Ishikawa (cell line): ENCODE results near the gene GCG.

Experiments
- CEBPB ChIP-seq: IDR thresholded peaks from 2 replicates; pipeline ENCODE4 v1.6.1; 2012
- CREB1 ChIP-seq: IDR thresholded peaks from 2 replicates; pipeline ENCODE4 v1.6.1; 2012; ENCODE audit warnings: low read depth
- EGR1 ChIP-seq: IDR thresholded peaks from 2 replicates; pipeline ENCODE4 v1.6.1; 2012
- EP300 ChIP-seq: IDR thresholded peaks from 2 replicates; pipeline ENCODE4 v1.6.1; 2012; ENCODE audit warnings: borderline replicate concordance
- FOXM1 ChIP-seq: IDR thresholded peaks from 2 replicates; pipeline ENCODE4 v1.6.1; 2012; ENCODE audit warnings: low read depth, borderline replicate concordance
- NFIC ChIP-seq: IDR thresholded peaks from 2 replicates; pipeline ENCODE4 v1.6.1; 2012
- RAD21 ChIP-seq: IDR thresholded peaks from 2 replicates; pipeline ENCODE4 v1.6.1; 2012; ENCODE audit warnings: low read depth
- TAF1 ChIP-seq: IDR thresholded peaks from 2 replicates; pipeline ENCODE4 v1.6.1; 2012; ENCODE audit warnings: low read depth, mild to moderate bottlenecking
- TCF12 ChIP-seq: IDR thresholded peaks from 2 replicates; pipeline ENCODE4 v1.6.1; 2012; ENCODE audit warnings: low read depth
- TEAD4 ChIP-seq: IDR thresholded peaks from 2 replicates; pipeline ENCODE4 v1.6.1; 2012
- YY1 ChIP-seq: IDR thresholded peaks from 2 replicates; pipeline ENCODE4 v1.6.1; 2012; ENCODE audit warnings: low read depth
- ZBTB7A ChIP-seq: IDR thresholded peaks from 2 replicates; pipeline ENCODE4 v1.6.1; 2012; ENCODE audit warnings: low read depth
- TF ChIP-seq, protein P1 (sequence below): IDR thresholded peaks from 2 replicates; pipeline ENCODE4 v1.6.1; 2012
- TF ChIP-seq, protein P2 (sequence below): IDR thresholded peaks from 2 replicates; pipeline ENCODE4 v1.6.1; 2012; ENCODE audit warnings: low read depth, mild to moderate bottlenecking
- TF ChIP-seq, protein P3 (sequence below): IDR thresholded peaks from 2 replicates; pipeline ENCODE4 v1.6.1; 2012

Gene GCG

DNA sequence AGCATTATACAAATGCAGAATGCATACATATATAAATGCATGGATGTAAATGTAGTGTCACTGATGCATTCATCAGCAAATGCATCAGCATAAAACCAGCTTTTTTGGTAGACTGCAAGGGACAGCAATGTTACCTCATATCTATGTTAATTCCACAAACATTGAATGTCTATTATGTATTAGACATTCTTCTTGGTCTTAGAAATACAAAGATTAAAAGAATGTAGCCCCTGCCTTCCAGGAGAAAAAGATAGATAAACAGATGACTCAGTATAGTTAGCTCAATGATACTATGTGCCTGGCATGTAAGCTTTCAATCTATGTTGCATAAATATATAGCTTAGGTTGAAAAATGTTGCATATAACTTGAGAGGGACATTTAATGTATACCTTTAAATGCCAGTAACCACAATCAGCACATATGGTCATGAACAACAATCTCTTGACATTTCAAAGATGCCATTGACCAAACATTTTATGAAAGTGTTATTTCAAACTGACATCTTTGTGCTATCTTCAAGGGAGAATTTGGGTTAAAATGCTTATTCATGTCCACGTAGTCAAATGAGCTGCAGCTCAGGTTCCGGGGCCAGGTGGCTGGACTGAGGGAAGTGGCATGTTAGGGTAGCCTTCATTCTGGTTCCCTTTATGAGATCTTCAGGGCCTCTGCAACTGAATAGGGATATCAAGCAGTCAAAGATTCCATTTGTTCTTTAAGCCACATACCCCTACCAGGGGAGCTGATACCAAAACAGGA lies 45.2 kb upstream of the GCG start:
- TF ChIP-seq CREB1 (no peak), ZBTB7A (no peak), CEBPB (no peak), TEAD4 (no peak), RAD21 (no peak), TCF12 (no peak), NFIC (no peak), YY1 (no peak), FOXM1 (no peak), EGR1 (no peak), EP300 (no peak), TAF1 (no peak)
- TF ChIP-seq, protein P1, sequence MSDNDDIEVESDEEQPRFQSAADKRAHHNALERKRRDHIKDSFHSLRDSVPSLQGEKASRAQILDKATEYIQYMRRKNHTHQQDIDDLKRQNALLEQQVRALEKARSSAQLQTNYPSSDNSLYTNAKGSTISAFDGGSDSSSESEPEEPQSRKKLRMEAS: no peak
- TF ChIP-seq, protein P2, sequence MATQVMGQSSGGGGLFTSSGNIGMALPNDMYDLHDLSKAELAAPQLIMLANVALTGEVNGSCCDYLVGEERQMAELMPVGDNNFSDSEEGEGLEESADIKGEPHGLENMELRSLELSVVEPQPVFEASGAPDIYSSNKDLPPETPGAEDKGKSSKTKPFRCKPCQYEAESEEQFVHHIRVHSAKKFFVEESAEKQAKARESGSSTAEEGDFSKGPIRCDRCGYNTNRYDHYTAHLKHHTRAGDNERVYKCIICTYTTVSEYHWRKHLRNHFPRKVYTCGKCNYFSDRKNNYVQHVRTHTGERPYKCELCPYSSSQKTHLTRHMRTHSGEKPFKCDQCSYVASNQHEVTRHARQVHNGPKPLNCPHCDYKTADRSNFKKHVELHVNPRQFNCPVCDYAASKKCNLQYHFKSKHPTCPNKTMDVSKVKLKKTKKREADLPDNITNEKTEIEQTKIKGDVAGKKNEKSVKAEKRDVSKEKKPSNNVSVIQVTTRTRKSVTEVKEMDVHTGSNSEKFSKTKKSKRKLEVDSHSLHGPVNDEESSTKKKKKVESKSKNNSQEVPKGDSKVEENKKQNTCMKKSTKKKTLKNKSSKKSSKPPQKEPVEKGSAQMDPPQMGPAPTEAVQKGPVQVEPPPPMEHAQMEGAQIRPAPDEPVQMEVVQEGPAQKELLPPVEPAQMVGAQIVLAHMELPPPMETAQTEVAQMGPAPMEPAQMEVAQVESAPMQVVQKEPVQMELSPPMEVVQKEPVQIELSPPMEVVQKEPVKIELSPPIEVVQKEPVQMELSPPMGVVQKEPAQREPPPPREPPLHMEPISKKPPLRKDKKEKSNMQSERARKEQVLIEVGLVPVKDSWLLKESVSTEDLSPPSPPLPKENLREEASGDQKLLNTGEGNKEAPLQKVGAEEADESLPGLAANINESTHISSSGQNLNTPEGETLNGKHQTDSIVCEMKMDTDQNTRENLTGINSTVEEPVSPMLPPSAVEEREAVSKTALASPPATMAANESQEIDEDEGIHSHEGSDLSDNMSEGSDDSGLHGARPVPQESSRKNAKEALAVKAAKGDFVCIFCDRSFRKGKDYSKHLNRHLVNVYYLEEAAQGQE: no peak
- TF ChIP-seq, protein P3, sequence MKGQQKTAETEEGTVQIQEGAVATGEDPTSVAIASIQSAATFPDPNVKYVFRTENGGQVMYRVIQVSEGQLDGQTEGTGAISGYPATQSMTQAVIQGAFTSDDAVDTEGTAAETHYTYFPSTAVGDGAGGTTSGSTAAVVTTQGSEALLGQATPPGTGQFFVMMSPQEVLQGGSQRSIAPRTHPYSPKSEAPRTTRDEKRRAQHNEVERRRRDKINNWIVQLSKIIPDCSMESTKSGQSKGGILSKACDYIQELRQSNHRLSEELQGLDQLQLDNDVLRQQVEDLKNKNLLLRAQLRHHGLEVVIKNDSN: no peak

DNA sequence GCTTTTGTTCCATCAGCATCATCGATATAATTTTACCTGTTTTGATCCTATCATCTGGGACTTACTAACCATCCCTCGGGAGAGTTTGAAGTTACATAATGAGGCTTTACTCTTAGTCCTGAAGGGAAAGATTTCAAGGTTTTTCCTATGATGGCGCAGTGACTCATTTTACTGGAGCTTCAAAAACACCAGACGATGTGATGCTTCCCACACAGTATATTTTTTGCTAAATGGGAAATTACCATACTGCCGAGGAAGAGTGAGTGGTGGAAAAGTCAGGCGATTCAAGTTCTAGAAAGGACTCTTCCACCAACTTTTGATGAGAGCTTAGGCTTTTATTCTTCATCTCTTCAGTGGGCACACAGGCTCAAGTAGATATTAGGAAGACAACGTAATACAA lies 44.6 kb upstream of the GCG start:
- TF ChIP-seq, protein P1: no peak
- no peak for TF ChIP-seq FOXM1
- no peak for TF ChIP-seq CEBPB
- no peak for TF ChIP-seq RAD21
- no peak for TF ChIP-seq ZBTB7A
- TF ChIP-seq, protein P3: no peak
- no peak for TF ChIP-seq TAF1
- no peak for TF ChIP-seq EP300
- TF ChIP-seq, protein P2: no peak
- no peak for TF ChIP-seq EGR1
- TF ChIP-seq CREB1: no peak
- no peak for TF ChIP-seq TEAD4
- no peak for TF ChIP-seq NFIC

DNA sequence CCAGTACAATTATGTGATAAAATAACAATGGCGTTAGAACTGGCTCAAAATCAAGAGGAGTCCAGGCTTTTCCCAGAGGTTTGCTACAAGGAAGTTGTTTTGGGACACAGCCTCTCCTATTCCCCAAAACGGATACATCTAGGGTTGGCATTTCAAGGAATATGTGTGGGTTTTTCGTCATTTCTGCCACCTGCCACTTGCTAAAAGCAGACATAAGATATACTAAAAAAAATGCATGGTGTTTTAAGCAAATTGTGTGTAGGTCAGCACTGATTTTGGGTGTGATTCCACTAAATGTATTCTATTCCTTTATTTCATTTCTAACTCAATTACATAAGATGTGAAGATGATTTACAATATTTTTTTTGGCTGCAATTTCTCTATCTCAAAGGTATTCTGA lies 36.4 kb upstream of the GCG start:
- TF ChIP-seq CREB1 (no peak), TCF12 (no peak), FOXM1 (no peak), TEAD4 (no peak), NFIC (no peak), EP300 (no peak), RAD21 (no peak), ZBTB7A (no peak), TAF1 (no peak), YY1 (no peak), CEBPB (no peak), EGR1 (no peak)
- TF ChIP-seq, protein P1: no peak
- TF ChIP-seq, protein P3: no peak
- TF ChIP-seq, protein P2: no peak
